B cell (primary cell): ENCODE results near the gene STIM1. TPM values are rescaled to one million over a fixed set of nuclear protein-coding genes. Genes with fewer than 3 reads are reported as not detected.

Source experiments
- ATAC-seq: fragments of 200-7000 bp; cut with Tn5 transposase; one replicate; pipeline ENCODE4 v1.10.0; 2021; ENCODE audit warnings: low read depth, mild to moderate bottlenecking, moderate number of reproducible peaks, moderate library complexity
- CTCF ChIA-PET: fragments of 350-600 bp; sonication (Branson Sonifier 250); formaldehyde crosslinking; loops from one replicate; lab custom pipeline; 2021; ENCODE audit warnings: antibody characterized with exemption, inconsistent platforms; lab: Charles Lee
- POLR2A ChIA-PET: fragments of 350-600 bp; sonication (Branson Sonifier 250); formaldehyde crosslinking; loops from one replicate; lab custom pipeline; 2021; ENCODE audit warnings: antibody characterized with exemption; lab: Charles Lee
- DNase-seq: peaks from one replicate; pipeline ENCODE4 v3.0.0; 2013
- H2AFZ ChIP-seq: 2 replicates; pipeline ENCODE4 v1.6.1; 2012; ENCODE audit warnings: mild to moderate bottlenecking, low read depth, low read length; ENCODE audit not compliant: insufficient read depth, poor library complexity, severe bottlenecking
- H3K27ac ChIP-seq, 2 donors: 1 replicate in 1 of 2; 2 replicates in 1 of 2; pipeline ENCODE4 v1.5.1; 2012 to 2013; ENCODE audit warnings: low read length in 2 of 2, mild to moderate bottlenecking in 2 of 2, moderate library complexity in 1 of 2
- H3K27me3 ChIP-seq, 4 experiments: fragments of 200-600 bp in 1 of 4; sonication (generic) in 1 of 4; replicated peaks in 1 of 4; 1 replicate in 2 of 4; 2 replicates in 2 of 4; pipeline versions ENCODE4 v1.6.1 to v1.7.0; 2013 to 2016; ENCODE audit warnings: low read length in 3 of 4, mild to moderate bottlenecking in 2 of 4, mixed read lengths in 1 of 4, moderate library complexity in 1 of 4; ENCODE audit not compliant: insufficient read depth in 4 of 4, control insufficient read depth in 3 of 4; ENCODE audit errors: control extremely low read depth in 1 of 4
- H3K36me3 ChIP-seq, 2 experiments: replicated peaks in 1 of 2; 1 replicate in 1 of 2; 2 replicates in 1 of 2; pipeline versions ENCODE4 v1.6.1 to v1.7.1; 2013; ENCODE audit warnings: low read length in 1 of 2; ENCODE audit not compliant: insufficient read depth in 2 of 2, control insufficient read depth in 1 of 2; ENCODE audit errors: control extremely low read depth in 1 of 2, extremely low read depth in 1 of 2
- H3K4me1 ChIP-seq, 2 donors: fragments of 200-600 bp in 1 of 2; sonication (generic) in 1 of 2; 1 replicate in 1 of 2; 2 replicates in 1 of 2; pipeline versions ENCODE4 v1.5.1 to v1.6.1; 2013 to 2017; ENCODE audit warnings: low read length in 2 of 2; ENCODE audit not compliant: control insufficient read depth in 2 of 2, insufficient read depth in 2 of 2
- H3K4me2 ChIP-seq: replicated peaks from 2 replicates; pipeline ENCODE3; 2012; ENCODE audit warnings: mild to moderate bottlenecking, low read depth, low read length; ENCODE audit not compliant: poor library complexity, severe bottlenecking
- H3K4me3 ChIP-seq, 5 experiments: fragments of 200-600 bp in 1 of 5; sonication (generic) in 1 of 5; 1 replicate in 3 of 5; 2 replicates in 2 of 5; pipeline versions ENCODE4 v1.5.1 to v1.7.0; 2011 to 2016; ENCODE audit warnings: low read length in 4 of 5, mild to moderate bottlenecking in 4 of 5, low read depth in 2 of 5, control low read depth in 1 of 5, moderate library complexity in 1 of 5; ENCODE audit not compliant: insufficient read depth in 1 of 5; ENCODE audit errors: control extremely low read depth in 1 of 5, extremely low read depth in 1 of 5
- H3K79me2 ChIP-seq: fragments of 200-600 bp; sonication (generic); one replicate; pipeline ENCODE4 v1.6.0; 2016; ENCODE audit warnings: low read length; ENCODE audit not compliant: control insufficient read depth, insufficient read depth
- H3K9ac ChIP-seq: fragments of 200-600 bp; sonication (generic); 2 replicates; pipeline ENCODE4 v1.6.1; 2017; ENCODE audit warnings: mild to moderate bottlenecking, low read length, moderate library complexity
- H3K9me3 ChIP-seq, 3 donors: one replicate each; pipeline versions ENCODE4 v1.6.1 to v1.7.1; 2013; ENCODE audit warnings: low read length in 2 of 3; ENCODE audit not compliant: control insufficient read depth in 2 of 3, insufficient read depth in 1 of 3; ENCODE audit errors: control extremely low read depth in 1 of 3
- H4K20me1 ChIP-seq: 2 replicates; pipeline ENCODE4 v1.6.0; 2012; ENCODE audit warnings: mild to moderate bottlenecking, low read length; ENCODE audit not compliant: insufficient read depth, control insufficient read depth, poor library complexity, severe bottlenecking
- H3K27ac Mint-ChIP-seq: one replicate; pipeline ENCODE4 v1.8.0; 2021; ENCODE audit warnings: mixed read lengths
- H3K27me3 Mint-ChIP-seq: one replicate; pipeline ENCODE4 v1.8.0; 2021; ENCODE audit warnings: mixed read lengths
- H3K4me1 Mint-ChIP-seq: one replicate; pipeline ENCODE4 v1.8.0; 2021; ENCODE audit warnings: mixed read lengths
- H3K4me3 Mint-ChIP-seq: one replicate; pipeline ENCODE4 v1.8.0; 2021; ENCODE audit warnings: mixed read lengths
- H3K9me3 Mint-ChIP-seq: one replicate; pipeline ENCODE4 v1.8.0; 2022; ENCODE audit warnings: mixed read lengths; ENCODE audit not compliant: insufficient read depth
- EZH2 ChIP-seq: IDR thresholded peaks from 2 replicates; pipeline ENCODE4 v1.6.1; 2012; ENCODE audit warnings: borderline replicate concordance, low read depth, mild to moderate bottlenecking, moderate library complexity, low read length; ENCODE audit not compliant: insufficient read depth, poor library complexity, severe bottlenecking
- WGBS: methylation state at CpG from one replicate; pipeline ENCODE4 v1.1.5; 2013; ENCODE audit warnings: missing lambda C conversion rate; ENCODE audit not compliant: insufficient coverage; 5-methylcytosine and 5-hydroxymethylcytosine counted together
- intact Hi-C: fragments of 100-400 bp; cut with micrococcal nuclease; formaldehyde crosslinking; loops from one replicate; pipeline ENCODE4 v1.10.0; 2022
- polyA plus RNA-seq: library from polyadenylated mRNA; depleted of rRNA; stranded (reverse); fragments of >200 nt; gene quantifications from 2 replicates; pipeline ENCODE4 v1.2.3, GENCODE V29; 2012
- total RNA-seq, 2 donors: library from RNA; stranded (reverse); fragments of 120-200 nt in 1 of 2; gene quantifications; 1 replicate in 1 of 2; 2 replicates in 1 of 2; pipeline versions ENCODE4 v1.2.3 to v1.2.4, GENCODE V29; 2013 to 2022
- TF ChIP-seq, protein P1 (sequence below): fragments of 200-600 bp; IDR thresholded peaks from one replicate; pipeline ENCODE4 v1.8.0; 2022; ENCODE audit warnings: antibody characterized with exemption, mild to moderate bottlenecking

Gene STIM1
- total and polyA plus RNA-seq, 2 donors (not counting 1 experiment from before 2014, with no cell fraction given): 59.4 to 76.7 TPM

- Histone ChIP-seq H3K4me3 (no peak overlapping the region), H3K27me3 (no peaks in the 10 kb centered on the region), H3K9me3 (no peaks in the 10 kb centered on the region), H2AFZ (no peak overlapping the region), H3K9ac (no peak overlapping the region), H3K4me1 (no peaks in the 10 kb centered on the region), H4K20me1 (peaks cover 19% of the 10 kb centered on the region), H3K4me2 (no peak overlapping the region), H3K27ac (no peak overlapping the region), H3K79me2 (peaks cover 19% of the 10 kb centered on the region), H3K36me3 (peaks cover 0 to 9% of the 10 kb centered on the region in 2 experiments)
- H3K27me3 Mint-ChIP-seq: no peaks in the 10 kb centered on the region
- H3K9me3 Mint-ChIP-seq: no peaks in the 10 kb centered on the region
- TF ChIP-seq EZH2: no peak
- TF ChIP-seq, protein P1, sequence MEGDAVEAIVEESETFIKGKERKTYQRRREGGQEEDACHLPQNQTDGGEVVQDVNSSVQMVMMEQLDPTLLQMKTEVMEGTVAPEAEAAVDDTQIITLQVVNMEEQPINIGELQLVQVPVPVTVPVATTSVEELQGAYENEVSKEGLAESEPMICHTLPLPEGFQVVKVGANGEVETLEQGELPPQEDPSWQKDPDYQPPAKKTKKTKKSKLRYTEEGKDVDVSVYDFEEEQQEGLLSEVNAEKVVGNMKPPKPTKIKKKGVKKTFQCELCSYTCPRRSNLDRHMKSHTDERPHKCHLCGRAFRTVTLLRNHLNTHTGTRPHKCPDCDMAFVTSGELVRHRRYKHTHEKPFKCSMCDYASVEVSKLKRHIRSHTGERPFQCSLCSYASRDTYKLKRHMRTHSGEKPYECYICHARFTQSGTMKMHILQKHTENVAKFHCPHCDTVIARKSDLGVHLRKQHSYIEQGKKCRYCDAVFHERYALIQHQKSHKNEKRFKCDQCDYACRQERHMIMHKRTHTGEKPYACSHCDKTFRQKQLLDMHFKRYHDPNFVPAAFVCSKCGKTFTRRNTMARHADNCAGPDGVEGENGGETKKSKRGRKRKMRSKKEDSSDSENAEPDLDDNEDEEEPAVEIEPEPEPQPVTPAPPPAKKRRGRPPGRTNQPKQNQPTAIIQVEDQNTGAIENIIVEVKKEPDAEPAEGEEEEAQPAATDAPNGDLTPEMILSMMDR: no peak
- ChIA-PET CTCF (interaction anchor here (1.1 to 2.8 kb wide), 2 partner anchors 195 to 198 kb away, joined by 3 to 11 read pairs; no protein-coding TSS in a partner anchor), POLR2A (no interaction called here)
- intact Hi-C loops: no loop called here
- H3K27ac Mint-ChIP-seq: no peak overlapping the region
- H3K4me3 Mint-ChIP-seq: no peak overlapping the region
- peaks cover 7% of the 10 kb centered on the region for H3K4me1 Mint-ChIP-seq
- DNase-seq: no peak
- no peak for ATAC-seq
Measured at GRCh38 chr11:4048340-4048739, 192.9 kb downstream of the STIM1 start.

GRCh38 chr11:4049006-4049405 lies 193.5 kb downstream of the STIM1 start:
- H3K27me3 ChIP-seq: no peaks in the 10 kb centered on the region
- H3K27me3 Mint-ChIP-seq: no peaks in the 10 kb centered on the region
- H3K36me3 ChIP-seq: peaks cover 0 to 9% of the 10 kb centered on the region in 2 experiments
- peaks cover 18% of the 10 kb centered on the region for H4K20me1 ChIP-seq
- no peak for DNase-seq
- no peak overlapping the region for H3K4me3 ChIP-seq
- H3K4me1 ChIP-seq: no peaks in the 10 kb centered on the region
- H3K79me2 ChIP-seq: peaks cover 18% of the 10 kb centered on the region
- H3K27ac Mint-ChIP-seq: no peak overlapping the region
- H3K9me3 ChIP-seq: no peaks in the 10 kb centered on the region
- no peak overlapping the region for H3K4me3 Mint-ChIP-seq
- POLR2A ChIA-PET: no interaction called here
- H2AFZ ChIP-seq: no peak overlapping the region
- no peak for ATAC-seq
- no peak overlapping the region for H3K4me2 ChIP-seq
- no peaks in the 10 kb centered on the region for H3K9me3 Mint-ChIP-seq
- no peak overlapping the region for H3K9ac ChIP-seq
- H3K4me1 Mint-ChIP-seq: peaks cover 7% of the 10 kb centered on the region
- H3K27ac ChIP-seq: no peak overlapping the region
- TF ChIP-seq EZH2: no peak
- TF ChIP-seq, protein P1: no peak
- no CpG with 5 or more reads among the region's 4 CpGs for WGBS
- CTCF ChIA-PET: interaction anchor here (1.1 to 2.8 kb wide), 3 partner anchors 24 to 199 kb away, joined by 3 to 11 read pairs (median 6); no protein-coding TSS in a partner anchor
- intact Hi-C loops: no loop called here
